ENCODE results near the gene DNAJB4. TPM values are rescaled to one million over a fixed set of nuclear protein-coding genes. Genes with fewer than 3 reads are reported as not detected.
"Not testable (repeated sequence)": the region's sequence is repeated elsewhere in the genome, so short reads cannot be mapped to it uniquely, and the experiment has no call there.

DNAJB4 gene
- total RNA-seq, 2 donors from 2014 or later: 9.6 to 14.0 TPM

- DNase-seq (peak; percentile 83 to 89), ATAC-seq (replicated peaks in 1 of 2) (peak; percentile 72 to 76)
- Mint-ChIP-seq H3K4me1 (ENCODE audit: low read depth) (peaks cover 65% of the 10 kb centered on the region), H3K27ac (no peak overlapping the region), H3K9me3 (no peaks in the 10 kb centered on the region), H3K27me3 (ENCODE audit: low read depth) (no peaks in the 10 kb centered on the region), H3K36me3 (ENCODE audit: insufficient read depth in 2 of 2) (peaks cover 6 to 23% of the 10 kb centered on the region in 2 donors), H3K4me3 (no peak overlapping the region)
Measured at GRCh38 chr1:77978293-77978968, 26.3 kb upstream of the DNAJB4 start.

- H3K9me3 Mint-ChIP-seq: no peaks in the 10 kb centered on the region
- H3K27ac Mint-ChIP-seq: no peak within 1 kb of the TSS
- peaks cover 64% of the 10 kb centered on the region for H3K4me1 Mint-ChIP-seq (ENCODE audit: low read depth)
- H3K27me3 Mint-ChIP-seq (ENCODE audit: low read depth): no peaks in the 10 kb centered on the region
- H3K36me3 Mint-ChIP-seq (ENCODE audit: insufficient read depth in 2 of 2): peaks cover 6 to 17% of the 10 kb centered on the region in 2 donors
- ATAC-seq (replicated peaks in 1 of 2) (peak; percentile 79), DNase-seq (peak; percentile 93 to 95)
- H3K4me3 Mint-ChIP-seq: no peak within 1 kb of the TSS
Measured at GRCh38 chr1:77978969-77979876, 25.5 kb upstream of the DNAJB4 start, which contains the start of gene FUBP1. TSS of gene FUBP1 (minus strand) at chr1:77979072. CDS start at chr1:77979004, 68 bp downstream.

DNA sequence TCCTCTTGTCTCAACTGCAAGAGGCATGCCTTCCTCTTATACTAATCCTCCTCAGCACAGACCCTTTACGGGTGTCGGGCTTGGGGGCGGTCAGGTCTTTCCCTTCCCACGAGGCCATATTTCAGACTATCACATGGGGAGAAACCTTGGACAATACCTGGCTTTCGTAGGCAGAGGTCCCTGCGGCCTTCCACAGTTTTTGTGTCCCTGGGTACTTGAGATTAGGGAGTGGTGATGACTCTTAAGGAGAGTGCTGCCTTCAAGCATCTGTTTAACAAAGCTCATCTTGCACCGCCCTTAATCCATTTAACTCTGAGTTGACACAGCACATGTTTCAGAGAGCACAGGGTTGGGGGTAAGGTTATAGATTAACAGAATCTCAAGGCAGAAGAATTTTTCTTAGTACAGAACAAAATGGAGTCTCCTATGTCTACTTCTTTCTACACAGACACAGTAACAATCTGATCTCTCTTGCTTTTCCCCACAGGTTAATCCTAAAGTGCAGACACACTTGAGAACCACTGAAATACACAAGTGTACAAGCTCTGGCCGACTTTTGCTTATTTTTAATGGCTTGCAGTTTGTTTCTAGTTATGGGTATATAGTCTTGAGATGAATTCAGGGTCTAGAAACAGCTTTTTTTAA, 21.3 kb upstream of the DNAJB4 start:
- H3K36me3 Mint-ChIP-seq (ENCODE audit: insufficient read depth in 2 of 2); H3K9me3 Mint-ChIP-seq; DNase-seq; ATAC-seq (replicated peaks in 1 of 2); H3K27me3 Mint-ChIP-seq (ENCODE audit: low read depth): not testable (repeated sequence)
- Mint-ChIP-seq H3K27ac (peak overlapping the region; percentile 59), H3K4me3 (peak overlapping the region in 1 of 2 donors; percentile 33), H3K4me1 (ENCODE audit: low read depth) (peaks cover 64% of the 10 kb centered on the region)

DNA sequence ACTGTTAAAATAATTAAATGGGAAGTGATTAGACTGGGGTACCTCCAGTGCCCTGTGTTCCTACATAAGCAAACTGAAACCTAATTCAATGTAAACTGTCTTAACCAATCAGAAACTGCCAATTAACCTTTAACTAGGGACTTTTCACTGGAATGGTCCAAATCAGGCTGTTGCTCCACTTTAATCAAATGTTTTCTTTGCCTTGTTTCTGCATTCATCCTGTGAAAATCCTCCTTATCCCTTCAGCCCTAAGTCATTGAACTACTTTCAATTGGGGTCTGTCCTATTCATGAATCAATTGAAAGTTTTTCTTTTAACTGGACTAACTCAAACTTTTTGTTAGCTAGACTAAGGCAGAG, 20.8 kb upstream of the DNAJB4 start:
- Mint-ChIP-seq H3K27ac (peak overlapping the region; percentile 59), H3K4me3 (peak overlapping the region in 1 of 2 donors; percentile 33), H3K9me3 (no peaks in the 10 kb centered on the region), H3K27me3 (ENCODE audit: low read depth) (no peaks in the 10 kb centered on the region), H3K36me3 (ENCODE audit: insufficient read depth in 2 of 2) (peaks cover 2 to 3% of the 10 kb centered on the region in 2 donors), H3K4me1 (ENCODE audit: low read depth) (peaks cover 67% of the 10 kb centered on the region)
- ATAC-seq (replicated peaks in 1 of 2) (no peak), DNase-seq (no peak)

- Mint-ChIP-seq H3K4me1 (ENCODE audit: low read depth) (peaks cover 69% of the 10 kb centered on the region), H3K27me3 (ENCODE audit: low read depth) (no peaks in the 10 kb centered on the region), H3K9me3 (no peaks in the 10 kb centered on the region)
Measured at GRCh38 chr1:77984629-77985028, 20.1 kb upstream of the DNAJB4 start.

GRCh38 chr1:77986810-77987209, 17.9 kb upstream of the DNAJB4 start:
- no peak overlapping the region for H3K4me3 Mint-ChIP-seq
- no peak for DNase-seq
- no peak overlapping the region for H3K27ac Mint-ChIP-seq
- H3K9me3 Mint-ChIP-seq: no peaks in the 10 kb centered on the region
- ATAC-seq (replicated peaks in 1 of 2): peak; percentile 51 to 82
- H3K4me1 Mint-ChIP-seq (ENCODE audit: low read depth): peaks cover 70% of the 10 kb centered on the region
- H3K27me3 Mint-ChIP-seq (ENCODE audit: low read depth): no peaks in the 10 kb centered on the region
- H3K36me3 Mint-ChIP-seq (ENCODE audit: insufficient read depth in 2 of 2): peaks cover 0 to 3% of the 10 kb centered on the region in 2 donors

More at GRCh38 chr1:77984629-77985028, 20.1 kb upstream of the DNAJB4 start:
- Mint-ChIP-seq H3K36me3 (ENCODE audit: insufficient read depth in 2 of 2) (peaks cover 2 to 3% of the 10 kb centered on the region in 2 donors), H3K27ac (peak overlapping the region; percentile 88), H3K4me3 (peak overlapping the region in 1 of 2 donors; percentile 45)
- ATAC-seq (replicated peaks in 1 of 2) (no peak), DNase-seq (no peak)

GRCh38 chr1:77987919-77988318, 16.8 kb upstream of the DNAJB4 start:
- ATAC-seq (replicated peaks in 1 of 2): no peak
- H3K4me3 Mint-ChIP-seq: no peak overlapping the region
- no peaks in the 10 kb centered on the region for H3K27me3 Mint-ChIP-seq (ENCODE audit: low read depth)
- H3K27ac Mint-ChIP-seq: no peak overlapping the region
- peaks cover 0 to 3% of the 10 kb centered on the region in 2 donors for H3K36me3 Mint-ChIP-seq (ENCODE audit: insufficient read depth in 2 of 2)
- H3K9me3 Mint-ChIP-seq: no peaks in the 10 kb centered on the region
- H3K4me1 Mint-ChIP-seq (ENCODE audit: low read depth): peaks cover 61% of the 10 kb centered on the region
- DNase-seq: no peak

GRCh38 chr1:77989744-77990143, 15.0 kb upstream of the DNAJB4 start:
- no peak for DNase-seq
- Mint-ChIP-seq H3K36me3 (ENCODE audit: insufficient read depth in 2 of 2) (peaks cover 0 to 3% of the 10 kb centered on the region in 2 donors), H3K27me3 (ENCODE audit: low read depth) (no peaks in the 10 kb centered on the region), H3K4me3 (no peak overlapping the region), H3K27ac (peak overlapping the region; percentile 84), H3K9me3 (no peaks in the 10 kb centered on the region), H3K4me1 (ENCODE audit: low read depth) (peaks cover 50% of the 10 kb centered on the region)
- ATAC-seq (replicated peaks in 1 of 2): no peak

GRCh38 chr1:77990629-77991204, 14.0 kb upstream of the DNAJB4 start:
- peak overlapping the region; percentile 14 for H3K27ac Mint-ChIP-seq
- no peaks in the 10 kb centered on the region for H3K27me3 Mint-ChIP-seq (ENCODE audit: low read depth)

GRCh38 chr1:77991638-77992037, 13.1 kb upstream of the DNAJB4 start:
- DNase-seq: no peak
- Mint-ChIP-seq H3K36me3 (ENCODE audit: insufficient read depth in 2 of 2) (peaks cover 0 to 1% of the 10 kb centered on the region in 2 donors), H3K27me3 (ENCODE audit: low read depth) (no peaks in the 10 kb centered on the region), H3K9me3 (no peaks in the 10 kb centered on the region), H3K27ac (no peak overlapping the region), H3K4me1 (ENCODE audit: low read depth) (peaks cover 38% of the 10 kb centered on the region), H3K4me3 (no peak overlapping the region)
- ATAC-seq (replicated peaks in 1 of 2): no peak

More at GRCh38 chr1:77990629-77991204, 14.0 kb upstream of the DNAJB4 start:
- ATAC-seq (replicated peaks in 1 of 2) (peak in 1 of 2 donors; percentile 35), DNase-seq (no peak)
- Mint-ChIP-seq H3K4me3 (peak overlapping the region in 1 of 2 donors; percentile 7), H3K36me3 (ENCODE audit: insufficient read depth in 2 of 2) (peaks cover 1 to 3% of the 10 kb centered on the region in 2 donors), H3K9me3 (no peaks in the 10 kb centered on the region), H3K4me1 (ENCODE audit: low read depth) (peaks cover 47% of the 10 kb centered on the region)

- ATAC-seq (replicated peaks in 1 of 2): no peak
- H3K27me3 Mint-ChIP-seq (ENCODE audit: low read depth): no peaks in the 10 kb centered on the region
- H3K4me1 Mint-ChIP-seq (ENCODE audit: low read depth): peaks cover 22% of the 10 kb centered on the region
- H3K9me3 Mint-ChIP-seq: no peaks in the 10 kb centered on the region
- no peak overlapping the region for H3K4me3 Mint-ChIP-seq
- DNase-seq: no peak
- peaks cover 2 to 4% of the 10 kb centered on the region in 2 donors for H3K36me3 Mint-ChIP-seq (ENCODE audit: insufficient read depth in 2 of 2)
- no peak overlapping the region for H3K27ac Mint-ChIP-seq
Measured at GRCh38 chr1:77994117-77994705, 10.5 kb upstream of the DNAJB4 start.

GRCh38 chr1:77996734-77997133, 8.0 kb upstream of the DNAJB4 start:
- no peaks in the 10 kb centered on the region for H3K9me3 Mint-ChIP-seq
- H3K4me3 Mint-ChIP-seq: no peak overlapping the region
- peaks cover 9% of the 10 kb centered on the region for H3K4me1 Mint-ChIP-seq (ENCODE audit: low read depth)
- ATAC-seq (replicated peaks in 1 of 2) (no peak), DNase-seq (no peak)
- H3K27me3 Mint-ChIP-seq (ENCODE audit: low read depth): no peaks in the 10 kb centered on the region
- peaks cover 2 to 4% of the 10 kb centered on the region in 2 donors for H3K36me3 Mint-ChIP-seq (ENCODE audit: insufficient read depth in 2 of 2)
- no peak overlapping the region for H3K27ac Mint-ChIP-seq
